Tibial nerve (tissue), 4 donors: ENCODE results near the gene CCBE1. TPM values are rescaled to one million over a fixed set of nuclear protein-coding genes. Genes with fewer than 3 reads are reported as not detected.

Experiments
- DNase-seq, 2 donors: peaks; one replicate each; pipeline ENCODE4 v3.0.0-alpha.2; 2019; ENCODE audit warnings: low spot score in 2 of 2
- H3K27ac ChIP-seq, 4 donors: fragments of 200-600 bp; sonication (generic) in 3 of 4; one replicate each; pipeline ENCODE4 v1.5.1; 2017 to 2019; ENCODE audit warnings: mild to moderate bottlenecking in 1 of 4
- H3K27me3 ChIP-seq, 2 donors: fragments of 200-600 bp; sonication (generic) in 1 of 2; one replicate each; pipeline versions ENCODE4 v1.5.1 to v1.6.0; 2017 to 2019
- H3K36me3 ChIP-seq, 3 donors: fragments of 200-600 bp; sonication (generic); one replicate each; pipeline ENCODE4 v1.5.1; 2018 to 2019
- H3K4me1 ChIP-seq, 4 donors: fragments of 200-600 bp; sonication (generic) in 3 of 4; one replicate each; pipeline ENCODE4 v1.5.1; 2017 to 2019
- H3K4me3 ChIP-seq, 4 donors: fragments of 200-600 bp; sonication (generic) in 3 of 4; one replicate each; pipeline ENCODE4 v1.5.1; 2017 to 2019; ENCODE audit warnings: mild to moderate bottlenecking in 1 of 4, moderate library complexity in 1 of 4
- H3K9me3 ChIP-seq, 4 donors: fragments of 200-600 bp; sonication (generic) in 3 of 4; one replicate each; pipeline ENCODE4 v1.5.1; 2017 to 2019
- EP300 ChIP-seq, 2 donors: sonication (generic); formaldehyde crosslinking; IDR thresholded peaks; one replicate each; pipeline ENCODE4 v1.6.1; 2017; ENCODE audit warnings: antibody characterized with exemption in 2 of 2, mild to moderate bottlenecking in 1 of 2
- POLR2A ChIP-seq, 2 donors: fragments of 450-650 bp; IDR thresholded peaks; one replicate each; pipeline ENCODE4 v1.6.1; 2017; ENCODE audit warnings: antibody characterized with exemption in 2 of 2, mild to moderate bottlenecking in 2 of 2, moderate library complexity in 2 of 2
- WGBS, 2 donors: methylation state at CpG; one replicate each; pipeline ENCODE4 v1.1.5; 2018; 5-methylcytosine and 5-hydroxymethylcytosine counted together
- total RNA-seq, 4 donors: library from RNA; depleted of rRNA; stranded (reverse); fragments of >200 nt; gene quantifications; one replicate each; pipeline ENCODE4 v1.1.0, GENCODE V29; 2016
- TF ChIP-seq, protein P1 (sequence below), 5 experiments: fragments of 200-600 bp in 3 of 5; fragments of 450-650 bp in 2 of 5; sonication (generic) in 3 of 5; IDR thresholded peaks; one replicate each; pipeline ENCODE4 v1.5.1; 2016 to 2019; ENCODE audit warnings: antibody characterized with exemption in 5 of 5, mild to moderate bottlenecking in 3 of 5, moderate library complexity in 2 of 5

The CCBE1 gene
- total RNA-seq, 4 donors from 2014 or later: 0.30 to 3.9 (median 1.3) TPM

DNA sequence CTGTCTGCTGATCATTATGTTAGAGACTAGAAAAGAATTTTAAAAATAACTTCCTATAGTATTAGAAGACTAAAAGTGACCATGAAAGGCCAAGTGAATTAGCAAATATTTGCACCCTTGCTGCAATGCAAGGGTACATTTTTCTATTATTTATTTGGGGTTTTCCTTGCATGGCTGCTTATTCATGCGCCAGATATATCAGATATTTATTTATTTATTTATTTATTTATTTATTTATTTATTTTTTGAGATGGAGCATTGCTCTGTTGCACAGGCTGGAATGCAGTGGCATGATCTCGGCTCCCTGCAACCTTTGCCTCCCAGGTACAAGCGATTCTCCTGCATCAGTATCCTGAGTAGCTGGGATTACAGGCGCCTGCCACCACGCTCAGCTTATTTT is 211.8 kb downstream of the CCBE1 start:
- no peak for DNase-seq
- WGBS, 2 donors: 82 to 94% methylated on average over 5 of the region's 5 CpGs
- no peak overlapping the region for H3K27ac ChIP-seq
- TF ChIP-seq POLR2A (IDR thresholded peaks at IDR 0.05): no peak
- TF ChIP-seq EP300 (IDR thresholded peaks at IDR 0.05): no peak
- TF ChIP-seq, protein P1, sequence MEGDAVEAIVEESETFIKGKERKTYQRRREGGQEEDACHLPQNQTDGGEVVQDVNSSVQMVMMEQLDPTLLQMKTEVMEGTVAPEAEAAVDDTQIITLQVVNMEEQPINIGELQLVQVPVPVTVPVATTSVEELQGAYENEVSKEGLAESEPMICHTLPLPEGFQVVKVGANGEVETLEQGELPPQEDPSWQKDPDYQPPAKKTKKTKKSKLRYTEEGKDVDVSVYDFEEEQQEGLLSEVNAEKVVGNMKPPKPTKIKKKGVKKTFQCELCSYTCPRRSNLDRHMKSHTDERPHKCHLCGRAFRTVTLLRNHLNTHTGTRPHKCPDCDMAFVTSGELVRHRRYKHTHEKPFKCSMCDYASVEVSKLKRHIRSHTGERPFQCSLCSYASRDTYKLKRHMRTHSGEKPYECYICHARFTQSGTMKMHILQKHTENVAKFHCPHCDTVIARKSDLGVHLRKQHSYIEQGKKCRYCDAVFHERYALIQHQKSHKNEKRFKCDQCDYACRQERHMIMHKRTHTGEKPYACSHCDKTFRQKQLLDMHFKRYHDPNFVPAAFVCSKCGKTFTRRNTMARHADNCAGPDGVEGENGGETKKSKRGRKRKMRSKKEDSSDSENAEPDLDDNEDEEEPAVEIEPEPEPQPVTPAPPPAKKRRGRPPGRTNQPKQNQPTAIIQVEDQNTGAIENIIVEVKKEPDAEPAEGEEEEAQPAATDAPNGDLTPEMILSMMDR (IDR thresholded peaks at IDR 0.05): no peak
- no peaks in the 10 kb centered on the region for H3K27me3 ChIP-seq
- H3K4me1 ChIP-seq: peaks cover 0 to 4% (median 0%) of the 10 kb centered on the region in 4 donors
- H3K4me3 ChIP-seq: no peak overlapping the region
- H3K36me3 ChIP-seq: no peaks in the 10 kb centered on the region
- H3K9me3 ChIP-seq: no peaks in the 10 kb centered on the region

DNA sequence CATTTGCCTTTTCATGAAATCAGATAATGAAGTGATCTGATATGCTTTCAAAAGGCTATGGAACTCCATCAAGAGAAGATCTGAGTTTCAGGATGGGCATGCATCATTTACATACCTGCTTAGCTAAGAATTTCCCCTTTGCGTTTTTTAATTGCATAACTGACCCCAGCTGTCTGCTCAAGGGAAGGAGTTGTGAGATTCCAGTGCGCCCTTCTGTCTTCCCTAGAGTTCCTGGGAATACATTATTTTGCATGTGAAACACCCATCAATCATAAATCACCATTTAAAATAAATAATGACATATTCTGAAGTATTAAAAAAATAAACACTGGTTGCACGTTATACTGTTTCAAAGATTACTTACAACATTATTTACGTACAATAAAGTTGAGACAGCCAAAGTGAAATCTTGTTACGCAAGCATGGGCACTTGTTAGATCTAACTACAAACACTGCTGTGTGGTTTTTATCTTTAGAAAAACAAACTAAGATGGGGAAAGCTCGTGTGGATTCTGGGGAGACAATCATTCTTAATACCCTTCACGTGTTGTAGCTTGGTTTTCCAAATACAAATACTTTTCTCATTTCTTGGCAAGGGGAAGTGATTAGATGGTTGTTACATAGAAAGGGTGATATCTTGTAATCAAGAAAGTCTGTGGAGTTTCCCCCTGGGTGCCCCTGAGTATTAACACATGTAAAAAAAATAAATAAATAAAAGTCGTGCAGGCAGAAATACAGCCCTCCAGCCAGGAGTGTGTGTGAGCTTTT is 212.5 kb downstream of the CCBE1 start:
- WGBS, 2 donors: 32 to 39% methylated on average over 8 of the region's 8 CpGs
- no peak for TF ChIP-seq POLR2A (IDR thresholded peaks at IDR 0.05)
- TF ChIP-seq EP300 (IDR thresholded peaks at IDR 0.05): peak in 1 of 2 donors; percentile 51
- no peak overlapping the region for H3K27ac ChIP-seq
- DNase-seq: peak in 1 of 2 donors; percentile 39
- H3K36me3 ChIP-seq: no peaks in the 10 kb centered on the region
- H3K4me3 ChIP-seq: no peak overlapping the region
- no peaks in the 10 kb centered on the region for H3K9me3 ChIP-seq
- H3K4me1 ChIP-seq: peaks cover 0 to 4% (median 0%) of the 10 kb centered on the region in 4 donors
- no peaks in the 10 kb centered on the region for H3K27me3 ChIP-seq

DNA sequence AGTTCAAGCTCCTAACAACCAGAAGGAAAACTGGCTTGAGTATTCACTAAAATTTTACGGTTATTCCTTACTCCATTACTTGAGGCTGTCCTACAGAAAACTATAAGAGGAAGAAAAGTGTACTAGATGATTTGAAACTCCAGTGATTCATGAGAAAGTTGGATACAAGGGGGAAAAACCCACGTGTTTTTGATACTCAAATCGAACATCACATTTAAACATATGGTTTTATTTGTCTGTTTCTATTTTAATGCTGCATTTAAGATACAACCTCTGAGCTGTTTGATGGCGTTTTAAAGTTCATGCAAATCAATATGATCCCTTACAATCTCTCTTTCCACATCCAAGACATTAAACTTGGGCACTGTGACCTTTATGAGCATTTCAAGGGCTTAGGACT is 213.1 kb downstream of the CCBE1 start:
- H3K27ac ChIP-seq: no peak overlapping the region
- no peaks in the 10 kb centered on the region for H3K27me3 ChIP-seq
- H3K4me1 ChIP-seq: peaks cover 0 to 4% (median 0%) of the 10 kb centered on the region in 4 donors
- no peak overlapping the region for H3K4me3 ChIP-seq
- no peaks in the 10 kb centered on the region for H3K36me3 ChIP-seq
- no peak for DNase-seq
- 49 to 54% methylated on average over 4 of the region's 4 CpGs for WGBS, 2 donors
- H3K9me3 ChIP-seq: no peaks in the 10 kb centered on the region
- TF ChIP-seq, protein P1 (IDR thresholded peaks at IDR 0.05): no peak
- no peak for TF ChIP-seq EP300 (IDR thresholded peaks at IDR 0.05)
- TF ChIP-seq POLR2A (IDR thresholded peaks at IDR 0.05): no peak

DNA sequence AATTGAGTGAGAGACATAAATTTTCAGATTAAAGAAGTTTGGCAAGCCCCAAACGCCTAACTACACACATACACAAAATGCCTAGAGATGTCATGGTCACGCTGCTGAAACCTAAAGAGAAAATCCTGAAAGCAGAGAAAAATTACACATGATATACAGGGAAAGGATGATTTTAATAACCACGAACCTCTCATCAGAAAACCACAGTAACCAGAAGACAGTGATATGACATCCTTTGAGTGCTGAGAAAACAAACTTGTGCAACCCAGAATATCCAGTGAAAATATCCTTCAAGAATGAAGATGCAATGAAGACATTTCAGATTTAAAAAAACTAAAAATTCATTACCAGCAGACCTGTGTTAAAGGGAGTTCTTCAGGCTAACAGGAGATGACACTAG is 215.8 kb downstream of the CCBE1 start:
- DNase-seq: no peak
- Histone ChIP-seq H3K4me3 (no peak overlapping the region), H3K36me3 (no peaks in the 10 kb centered on the region), H3K4me1 (peaks cover 0 to 4% (median 0%) of the 10 kb centered on the region in 4 donors), H3K27ac (no peak overlapping the region), H3K27me3 (no peaks in the 10 kb centered on the region), H3K9me3 (no peaks in the 10 kb centered on the region)
- 72 to 85% methylated on average over 3 of the region's 3 CpGs for WGBS, 2 donors
- TF ChIP-seq EP300 (IDR thresholded peaks at IDR 0.05): no peak
- TF ChIP-seq, protein P1 (IDR thresholded peaks at IDR 0.05): no peak

DNA sequence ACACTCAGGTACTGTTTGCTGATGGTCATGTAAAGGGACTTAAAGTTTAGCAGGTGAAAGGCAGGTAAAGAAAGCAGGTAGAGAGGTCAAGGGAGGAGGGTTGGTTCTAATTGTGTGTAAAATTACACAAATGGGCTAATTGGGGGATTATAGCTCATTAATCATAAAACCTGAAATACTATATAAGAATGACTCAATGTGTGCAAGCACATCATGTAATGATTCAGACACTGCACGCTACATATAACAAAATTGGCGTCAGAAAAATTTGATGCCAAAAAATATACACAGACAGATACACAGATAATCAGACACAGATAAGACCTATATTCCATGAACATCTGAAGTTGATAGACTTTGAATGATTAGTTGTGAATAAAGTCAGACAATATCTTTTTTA is 217.4 kb downstream of the CCBE1 start:
- peaks cover 0 to 4% (median 0%) of the 10 kb centered on the region in 4 donors for H3K4me1 ChIP-seq
- no peak overlapping the region for H3K27ac ChIP-seq
- H3K9me3 ChIP-seq: no peaks in the 10 kb centered on the region
- no peak for TF ChIP-seq POLR2A (IDR thresholded peaks at IDR 0.05)
- no peaks in the 10 kb centered on the region for H3K36me3 ChIP-seq
- no peak overlapping the region for H3K4me3 ChIP-seq
- no peak for DNase-seq
- no peaks in the 10 kb centered on the region for H3K27me3 ChIP-seq
- WGBS, 2 donors: 93 to 94% methylated on average over 2 of the region's 2 CpGs

DNA sequence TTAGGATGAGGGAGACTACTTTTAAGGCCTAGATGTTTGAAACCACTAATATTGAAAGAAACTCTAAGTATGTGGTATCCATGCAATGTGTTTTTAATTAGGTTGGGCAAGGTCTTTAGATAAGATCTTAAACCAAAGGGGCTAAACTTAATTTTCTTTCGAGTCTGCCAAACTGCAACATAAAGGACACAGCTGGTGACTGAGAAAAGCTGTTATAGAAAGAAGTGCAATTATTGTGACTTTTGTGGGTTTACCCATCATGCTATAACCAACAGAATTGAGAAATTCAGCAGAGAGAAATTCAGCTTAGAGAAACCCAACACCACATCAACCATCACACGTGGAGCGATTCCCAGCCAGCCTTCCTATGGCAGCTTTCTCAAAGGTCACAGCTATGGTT is 218.6 kb downstream of the CCBE1 start:
- DNase-seq: no peak
- TF ChIP-seq, protein P1 (IDR thresholded peaks at IDR 0.05): no peak
- no peak for TF ChIP-seq EP300 (IDR thresholded peaks at IDR 0.05)
- no peak for TF ChIP-seq POLR2A (IDR thresholded peaks at IDR 0.05)
- Histone ChIP-seq H3K9me3 (no peaks in the 10 kb centered on the region), H3K27me3 (no peaks in the 10 kb centered on the region), H3K27ac (no peak overlapping the region), H3K36me3 (no peaks in the 10 kb centered on the region), H3K4me3 (no peak overlapping the region), H3K4me1 (no peaks in the 10 kb centered on the region)
- WGBS, 2 donors: 70 to 81% methylated on average over 3 of the region's 3 CpGs
